Dermis microvascular lymphatic vessel endothelial cell (primary cell): ENCODE data around the gene KIF3A. TPM values are rescaled to one million over a fixed set of nuclear protein-coding genes. Genes with fewer than 3 reads are reported as not detected.

Source experiments
- DNase-seq, 2 donors: peaks; one replicate each; pipeline versions ENCODE4 v3.0.0 to v3.0.0-alpha.2; 2010; ENCODE audit warnings: low read depth in 2 of 2
- total RNA-seq: library from RNA; depleted of rRNA; stranded (reverse); fragments of >200 nt; gene quantifications from 2 replicates; pipeline ENCODE4 v1.2.1, GENCODE V29; 2014

KIF3A gene
- total RNA-seq, 1 donor from 2014 or later, result 4.4 TPM

DNA sequence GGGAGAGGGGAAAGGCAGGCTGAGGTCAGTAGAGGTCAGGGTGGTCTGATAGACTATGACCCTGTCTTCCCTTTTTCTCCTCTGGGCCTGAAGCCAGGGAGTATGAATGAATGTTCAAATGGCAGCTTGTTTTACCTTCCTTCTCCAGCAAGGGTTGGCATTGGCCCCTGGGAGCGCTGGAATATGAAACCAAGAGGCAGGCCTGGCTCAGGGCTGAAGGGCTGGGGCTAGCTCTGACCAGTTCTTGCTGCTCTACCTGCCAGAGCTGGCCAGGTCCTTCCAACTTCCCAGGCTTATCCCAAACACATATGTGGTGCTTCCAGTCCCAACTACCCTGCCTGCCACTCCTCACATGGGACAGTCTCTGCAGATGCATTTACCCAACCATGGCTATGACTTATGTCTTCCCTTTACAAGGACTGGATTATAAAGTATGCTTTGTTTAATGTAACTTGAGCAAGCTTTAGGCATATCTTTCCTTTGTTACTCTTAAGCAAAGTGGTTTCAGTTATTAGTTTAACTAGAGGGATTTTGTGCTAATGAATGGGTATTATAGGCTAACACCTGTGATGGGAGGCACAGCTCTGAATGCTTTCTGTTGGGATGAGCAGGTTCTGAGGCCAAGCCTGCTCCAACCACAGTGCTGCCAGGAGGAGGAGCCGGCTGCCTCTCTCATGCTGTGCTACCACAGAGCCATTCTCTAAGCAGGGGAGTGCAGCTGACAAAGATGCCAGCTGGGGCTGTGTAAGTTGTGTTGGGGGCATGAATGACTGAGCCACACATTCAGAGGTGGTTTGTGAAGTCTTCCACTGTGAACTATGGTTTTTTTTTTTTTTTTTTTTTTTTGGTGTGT lies 16.0 kb upstream of the KIF3A start:
- no peak for DNase-seq

DNA sequence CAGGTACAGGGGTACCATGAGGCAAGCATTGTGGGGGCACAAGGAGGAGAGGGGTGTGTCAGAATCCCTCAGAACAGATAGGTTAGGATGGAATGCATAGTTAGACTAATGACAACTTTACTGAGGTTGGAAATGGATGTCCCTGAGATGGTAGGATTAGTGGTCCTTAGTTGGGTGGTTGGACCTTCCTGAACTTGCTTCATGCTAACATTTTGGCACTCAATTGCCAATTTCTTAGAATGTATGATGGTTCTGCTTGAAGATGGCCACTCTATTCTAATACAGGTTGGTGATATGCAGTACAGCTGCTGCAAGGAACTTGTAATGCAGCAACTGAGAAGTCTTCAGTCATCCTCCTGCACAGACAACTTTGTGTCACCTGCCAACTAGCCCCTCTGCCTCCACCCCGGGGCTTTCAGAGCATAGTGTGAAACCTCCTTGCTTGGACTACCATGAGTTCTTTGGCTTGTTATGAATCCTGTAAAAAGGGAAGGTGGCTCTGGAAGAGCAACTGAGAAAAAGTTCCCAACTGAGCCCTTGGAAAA lies 15.3 kb upstream of the KIF3A start:
- no peak for DNase-seq

DNA sequence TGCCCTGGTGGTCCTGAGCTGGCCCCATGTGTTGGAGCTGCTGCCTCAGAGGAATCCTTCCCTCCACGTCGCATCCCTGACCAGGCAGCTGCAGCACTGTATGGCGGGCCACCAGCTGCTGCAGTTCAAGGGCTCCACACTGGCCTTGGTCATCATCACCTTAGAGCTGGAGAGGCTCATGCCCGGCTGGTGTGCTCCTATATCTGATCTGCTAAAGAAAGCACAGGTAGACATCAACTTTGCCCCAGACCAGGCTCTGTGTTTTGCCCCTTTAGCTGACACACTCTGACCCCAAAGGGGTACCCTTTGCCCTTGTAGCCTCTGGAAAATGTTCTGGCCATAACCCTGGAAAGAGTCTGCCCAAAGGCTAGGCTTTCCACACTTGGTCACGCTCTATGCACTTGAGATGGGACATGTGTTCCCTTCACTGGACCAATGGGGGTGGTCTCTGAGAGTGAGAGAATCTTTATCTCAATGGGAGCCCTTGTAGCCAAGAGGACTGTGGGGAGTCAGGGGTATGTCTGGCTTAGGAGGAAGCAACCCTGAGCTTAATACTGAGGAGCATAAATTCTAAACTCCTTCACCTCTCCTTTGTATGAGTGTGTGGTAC lies 14.7 kb upstream of the KIF3A start:
- DNase-seq, result no peak

DNA sequence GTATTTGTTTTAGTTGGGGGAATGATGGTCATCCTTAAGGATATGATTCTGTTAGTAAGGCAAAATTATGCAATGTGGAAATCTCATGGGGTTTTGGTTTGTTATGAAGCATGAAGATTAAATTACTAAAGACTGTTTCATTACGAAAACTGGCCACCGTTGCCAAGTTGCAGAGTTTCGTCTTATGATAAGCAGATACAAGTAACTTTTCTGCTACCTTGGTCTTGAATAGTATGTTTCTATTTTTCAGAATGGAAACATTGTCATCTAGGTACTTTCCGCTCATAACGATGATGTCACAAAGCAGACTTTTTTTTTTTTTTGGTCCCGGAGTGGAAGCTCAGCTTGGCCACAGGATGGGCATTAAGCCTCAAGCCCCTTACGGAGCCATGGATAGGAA lies 14.1 kb upstream of the KIF3A start:
- DNase-seq, result no peak

DNA sequence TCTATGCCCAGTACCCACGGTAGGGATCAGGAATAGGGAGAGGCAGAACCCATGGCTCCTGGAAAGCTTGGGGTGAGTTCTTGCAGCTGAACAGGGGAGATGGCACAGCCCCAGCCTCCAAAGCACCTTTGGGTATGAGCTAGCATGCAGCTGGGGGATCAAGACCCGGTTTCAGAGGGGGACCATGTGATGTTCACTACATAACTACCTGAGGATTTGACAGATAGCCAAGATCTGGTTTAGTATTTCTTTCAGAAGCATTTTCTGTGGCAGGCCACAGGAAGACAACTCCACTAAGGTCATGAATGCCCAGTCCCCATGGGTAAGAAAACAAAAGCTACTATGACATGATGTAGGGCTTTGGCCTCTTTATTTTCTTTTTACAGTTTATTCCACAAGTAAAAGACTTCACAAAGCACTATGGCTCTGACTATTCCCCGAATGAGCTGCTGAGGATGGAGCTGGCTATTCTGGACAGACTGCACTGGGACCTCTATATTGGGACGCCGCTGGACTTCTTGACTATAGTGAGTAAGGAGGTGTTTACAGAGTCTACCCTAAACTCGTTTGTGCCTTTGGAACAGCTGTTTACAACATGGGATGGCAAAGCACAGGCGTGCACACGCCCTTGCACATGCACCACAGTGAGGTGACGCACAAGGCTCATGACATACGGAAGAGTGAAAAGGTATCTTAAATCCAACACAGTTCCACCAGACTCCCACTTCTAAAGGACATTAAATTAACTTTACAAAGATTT lies 13.3 kb upstream of the KIF3A start:
- DNase-seq, result no peak

DNA sequence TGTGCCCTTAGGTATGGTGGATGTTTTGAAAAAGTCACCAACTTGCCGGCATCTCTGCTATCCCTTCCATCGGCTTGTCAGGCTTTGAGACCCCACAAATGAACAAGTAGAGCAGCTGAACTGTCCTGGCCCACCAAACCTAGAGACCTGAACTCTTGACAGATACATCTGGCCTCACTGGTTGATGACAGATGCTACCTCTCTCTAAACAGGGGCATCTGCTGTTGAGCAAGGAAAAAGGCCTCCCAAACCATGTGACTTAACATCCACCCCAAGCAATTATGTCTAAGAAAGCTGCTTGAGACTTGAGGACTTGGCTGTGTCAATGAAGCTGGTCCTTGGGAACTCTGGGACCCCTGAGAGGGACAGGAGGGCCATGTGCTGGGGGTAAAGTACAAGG lies 12.2 kb upstream of the KIF3A start:
- no peak for DNase-seq

DNA sequence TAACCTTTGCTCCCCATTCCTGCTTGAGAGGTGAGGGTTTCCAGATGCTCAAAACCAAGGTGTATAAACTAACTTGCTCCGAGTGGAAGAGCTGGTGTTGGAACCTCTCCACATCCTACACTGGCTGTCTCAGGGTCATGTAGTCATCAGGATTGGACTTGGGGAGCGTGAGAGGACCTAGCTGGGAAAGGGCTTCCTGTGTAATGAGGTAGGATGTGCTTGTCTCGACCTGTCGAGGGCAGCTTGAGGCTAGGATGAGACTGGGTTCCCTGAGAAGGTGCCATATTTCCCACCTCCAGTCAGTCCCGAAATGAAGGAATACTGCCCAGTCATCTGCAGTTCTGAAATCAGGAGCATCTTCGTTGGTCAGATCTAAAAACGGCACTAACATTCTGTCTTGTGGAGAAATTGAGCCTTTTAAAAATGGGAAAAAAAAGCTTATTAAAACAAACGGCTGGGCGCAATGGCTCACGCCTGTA lies 11.2 kb upstream of the KIF3A start:
- DNase-seq, result no peak

DNA sequence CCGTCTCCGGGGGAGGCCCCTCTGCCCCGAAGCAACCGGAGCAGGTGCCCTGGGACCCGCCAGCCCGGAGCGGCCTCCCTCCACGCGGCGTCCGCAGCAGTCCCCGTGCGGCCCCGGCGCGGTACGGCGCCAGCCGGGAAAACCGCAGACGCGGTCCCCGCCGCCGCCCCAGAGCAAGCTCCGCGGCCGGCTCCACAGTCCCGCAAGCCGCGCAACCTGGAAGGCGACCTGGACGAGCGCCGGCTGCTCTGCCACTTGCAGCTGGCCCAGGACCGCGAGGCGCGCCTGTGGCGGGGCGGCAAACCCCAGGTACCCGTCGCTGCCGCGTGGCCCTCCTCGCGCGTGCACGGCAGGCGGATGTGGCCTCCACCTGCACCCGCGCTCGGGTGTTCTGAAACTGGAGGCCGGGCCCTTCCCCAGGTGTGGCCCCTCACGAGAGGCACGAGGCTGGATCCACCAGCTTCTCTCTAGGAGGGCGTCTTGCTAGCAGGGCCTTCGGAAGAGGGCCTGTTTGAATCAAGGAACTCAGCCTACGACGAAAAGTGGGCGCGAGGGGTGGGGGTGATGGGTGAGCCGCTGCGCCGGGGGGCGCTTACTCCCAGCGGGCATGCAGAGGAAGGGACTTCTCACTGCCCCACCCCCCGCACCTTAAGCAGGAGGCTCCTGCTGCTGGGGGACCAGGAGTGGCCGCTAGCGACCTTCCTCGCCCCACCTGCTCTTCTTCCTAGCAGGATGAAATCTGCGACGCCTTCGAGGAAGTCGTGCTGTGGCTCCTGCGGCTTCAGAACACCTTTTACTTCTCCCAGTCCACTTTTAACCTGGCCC lies 10.5 kb upstream of the KIF3A start:
- no peak for DNase-seq

DNA sequence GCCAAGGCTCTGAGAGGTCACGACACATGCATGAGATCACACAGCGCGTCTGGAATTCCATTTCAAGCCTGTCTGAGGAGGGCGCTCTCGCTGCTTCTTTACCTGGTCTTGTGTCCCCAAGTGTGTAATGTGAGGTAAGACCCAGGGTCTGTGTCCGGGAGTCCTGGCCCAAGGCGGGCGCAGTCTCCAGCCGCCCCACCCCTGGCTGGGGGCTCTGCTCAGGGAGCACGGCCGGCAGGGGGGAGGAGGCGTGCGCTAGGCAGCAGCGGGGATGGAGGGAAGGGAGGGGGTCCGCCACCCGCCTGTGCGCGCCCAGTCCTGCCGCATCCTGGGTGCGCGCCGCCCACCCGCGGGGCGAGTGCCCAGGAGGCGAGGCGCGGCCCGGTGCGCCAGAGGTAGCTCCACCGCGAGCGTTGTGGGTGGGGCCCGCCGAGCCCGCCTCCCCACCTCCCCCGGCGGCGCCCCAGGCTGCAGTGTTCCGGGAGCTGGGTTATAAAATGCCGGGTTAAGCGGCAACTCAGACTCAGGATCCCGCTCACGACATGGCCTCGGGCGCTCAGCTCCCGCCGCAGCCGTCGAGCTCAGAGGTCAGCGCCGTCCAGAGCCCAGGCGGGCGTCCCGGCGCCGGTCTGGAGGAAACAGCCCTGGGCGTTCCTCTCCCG lies 9.7 kb upstream of the KIF3A start, which contains the start of gene CCNI2:
Gene CCNI2 (plus strand): TSS at position 473 of the 662 bp plus-strand sequence. CDS start 70 bp downstream, at position 543.
- DNase-seq, result peak in 1 of 2 donors; percentile 51

DNA sequence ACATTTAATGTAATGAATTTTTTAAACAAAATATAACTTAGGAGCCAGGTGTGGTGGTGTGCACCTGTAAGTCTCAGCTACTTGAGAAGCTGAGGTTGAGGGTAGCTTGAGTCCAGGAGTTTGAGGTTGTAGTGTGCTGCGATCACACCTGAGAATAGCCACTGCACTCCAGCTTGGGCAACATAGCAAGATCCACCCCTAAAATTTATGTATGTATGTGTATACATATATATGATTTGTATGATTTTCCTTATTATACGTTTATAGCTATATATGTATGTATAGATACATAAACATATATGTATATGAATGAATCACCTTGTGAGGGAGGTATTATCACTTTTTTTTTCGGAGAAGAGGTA lies 9.2 kb upstream of the KIF3A start:
- DNase-seq, result no peak

DNA sequence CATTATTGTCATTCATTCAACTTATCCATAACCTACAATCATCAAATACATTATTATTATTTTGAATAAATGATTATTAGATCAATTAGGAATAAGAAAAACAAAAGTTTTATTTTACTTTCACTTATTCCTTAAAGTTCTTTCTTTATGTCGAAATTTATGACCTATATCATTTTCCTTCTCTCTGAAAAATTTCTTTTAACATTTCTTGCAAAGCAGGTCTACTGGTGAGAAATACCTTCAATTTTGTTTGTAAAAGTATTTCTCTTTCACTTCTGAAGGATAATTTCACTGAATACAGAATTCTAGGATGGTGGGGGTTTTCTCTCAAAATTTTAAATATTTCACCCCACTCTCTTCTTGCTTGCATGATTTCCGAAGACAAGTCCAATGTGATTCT lies 7.3 kb upstream of the KIF3A start:
- DNase-seq, result no peak

DNA sequence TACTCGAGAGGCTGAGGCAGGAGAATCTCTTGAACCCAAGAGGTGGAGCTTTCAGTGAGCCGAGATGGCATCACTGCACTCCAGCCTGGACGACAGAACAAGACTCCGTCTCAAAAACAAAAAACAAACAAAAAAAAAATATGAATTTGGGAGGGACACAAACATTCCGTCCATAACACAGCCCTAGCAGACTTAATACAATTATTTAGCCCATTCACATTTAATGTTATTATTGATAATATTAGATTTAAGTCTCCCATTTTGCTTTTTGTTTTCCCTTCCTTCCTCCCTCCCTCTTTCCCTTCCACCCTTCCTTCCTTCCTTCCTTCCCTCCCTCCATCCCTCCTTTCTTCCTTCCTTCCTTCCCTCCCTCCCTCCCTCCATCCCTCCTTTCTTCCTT lies 5.3 kb upstream of the KIF3A start:
- DNase-seq, result no peak

DNA sequence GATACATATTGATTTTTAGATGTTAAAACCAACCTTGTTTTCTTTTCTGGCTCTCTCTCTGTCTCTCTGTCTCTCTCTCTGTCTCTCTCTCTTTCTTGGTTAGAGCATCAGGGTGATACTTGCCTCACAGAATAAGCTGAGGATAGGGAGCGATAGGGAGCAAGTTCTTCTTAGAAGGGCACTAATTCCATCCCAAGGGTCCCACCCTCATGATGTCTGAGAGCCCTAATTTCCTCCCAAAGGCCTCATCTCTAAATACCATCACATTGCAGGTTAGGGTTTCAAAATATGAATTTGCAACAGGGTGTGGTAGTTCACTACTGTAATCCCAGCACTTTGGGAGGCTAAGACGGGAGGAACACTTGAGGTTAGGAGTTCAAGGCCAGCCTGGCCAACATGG lies 4.8 kb upstream of the KIF3A start:
- DNase-seq, result no peak

DNA sequence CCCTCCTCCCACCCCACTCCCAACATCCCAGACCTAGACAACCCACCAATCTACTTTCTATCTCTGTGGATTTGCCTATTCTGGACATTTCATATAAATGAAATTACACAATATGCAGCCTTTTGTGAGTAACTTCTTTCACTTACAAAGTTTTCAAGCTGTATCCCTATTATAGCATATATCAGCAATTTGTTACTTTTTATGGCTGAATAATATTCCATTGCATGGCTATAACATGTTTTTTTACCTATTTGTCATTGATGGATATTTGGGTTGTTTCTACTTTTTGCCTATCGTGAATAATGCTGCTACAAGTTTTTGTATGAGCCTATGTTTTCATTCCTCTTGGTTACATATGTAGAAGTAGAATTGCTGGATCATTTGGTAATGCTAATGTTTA lies 1.9 kb upstream of the KIF3A start:
- DNase-seq, result no peak

DNA sequence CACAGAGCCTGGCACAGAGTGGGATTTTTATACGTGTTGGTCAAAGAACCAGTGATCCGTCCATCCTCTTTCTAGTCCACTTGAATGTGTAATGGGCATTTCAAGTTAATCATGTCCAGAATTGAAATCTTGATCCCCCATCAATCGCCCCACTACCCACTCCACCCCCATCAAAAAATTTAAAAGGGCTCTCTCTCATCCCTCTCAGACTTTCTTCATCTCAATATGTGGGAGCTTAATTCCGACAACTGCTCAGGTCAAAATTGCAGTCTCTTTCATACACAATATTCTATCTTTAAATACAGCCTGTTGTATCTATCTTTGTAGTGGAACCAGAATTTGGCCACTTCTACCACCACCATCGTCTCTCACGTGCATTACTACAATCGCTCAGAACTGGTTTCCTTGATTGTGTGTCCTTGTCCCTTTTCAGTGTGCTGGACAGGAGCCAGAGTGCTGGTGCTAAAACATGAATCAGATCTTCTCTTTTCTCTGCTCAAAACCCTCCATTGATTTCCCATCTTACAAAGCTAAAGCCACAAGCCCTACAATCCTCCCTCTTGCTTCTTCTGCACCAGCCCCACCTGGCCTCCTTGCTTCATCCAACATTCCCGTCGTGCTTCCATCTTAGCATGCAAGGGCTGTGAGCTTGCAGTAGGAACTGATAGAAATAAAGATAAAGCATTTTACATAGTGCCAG lies 786 bp upstream of the KIF3A start:
- no peak for DNase-seq

DNA sequence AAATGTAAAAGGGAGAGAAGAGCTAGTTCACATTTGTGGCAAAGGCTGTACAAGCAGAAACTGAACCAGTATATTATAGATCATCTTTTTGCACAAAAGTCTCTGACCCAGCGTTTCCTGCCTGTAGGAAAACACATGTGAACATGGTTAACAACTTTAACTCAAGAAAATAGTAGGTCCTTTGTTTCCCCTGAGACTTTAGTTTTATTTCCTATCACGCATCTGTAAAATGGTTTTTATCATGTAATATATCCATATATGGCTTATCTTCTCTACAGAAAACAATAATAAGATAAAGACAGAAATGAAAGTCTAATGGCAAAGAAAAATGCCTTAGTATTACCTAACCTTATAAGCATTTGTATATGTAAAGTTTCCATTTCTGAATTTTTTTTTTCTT lies 2.7 kb downstream of the KIF3A start:
- no peak for DNase-seq

DNA sequence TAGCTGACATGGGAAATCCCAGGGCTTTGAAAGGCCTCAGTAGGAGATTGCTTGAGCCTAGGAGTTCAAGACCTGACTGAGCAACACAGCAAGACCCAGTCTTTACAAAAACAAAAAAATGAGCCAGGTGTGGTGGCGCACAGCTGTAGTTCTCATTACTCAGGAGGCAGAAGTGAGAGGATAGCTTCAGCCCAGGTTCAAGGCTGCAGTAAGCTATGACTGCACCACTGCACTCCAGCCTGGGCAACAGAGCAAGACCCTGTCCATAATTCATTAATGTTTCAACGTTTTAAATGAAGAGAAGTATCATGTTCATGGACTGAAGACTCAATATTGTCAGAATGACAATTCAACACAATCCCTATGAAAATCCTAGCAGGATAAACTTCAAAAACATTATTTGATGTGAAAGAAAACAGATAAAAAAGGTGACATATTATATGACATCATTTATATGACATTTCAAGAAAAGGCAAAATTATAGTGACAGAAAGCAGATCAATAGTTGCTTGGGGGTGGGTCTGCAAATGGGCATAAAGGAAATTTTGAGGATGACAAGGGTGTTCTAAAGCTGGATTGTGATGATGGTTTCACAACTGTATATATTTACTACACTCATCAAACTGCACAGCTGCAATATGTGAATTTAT lies 3.7 kb downstream of the KIF3A start:
- no peak for DNase-seq

DNA sequence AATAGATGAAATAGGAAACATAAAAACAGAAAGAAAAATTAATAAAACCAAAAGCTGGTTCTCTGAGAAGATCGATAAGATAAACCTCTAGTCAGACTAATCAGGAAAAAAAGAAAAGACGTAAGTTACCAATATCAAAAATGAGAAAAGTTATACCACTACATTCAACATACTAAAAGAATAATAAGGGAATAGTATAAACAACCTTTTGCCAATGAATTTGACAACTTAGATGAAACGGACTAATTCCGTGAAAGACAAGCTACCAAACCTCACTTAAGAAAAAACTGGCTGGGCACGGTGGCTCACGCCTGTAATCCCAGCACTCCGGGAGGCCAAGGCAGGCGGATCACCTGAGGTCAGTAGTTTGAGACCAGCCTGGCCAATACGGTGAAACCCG lies 7.5 kb downstream of the KIF3A start:
- DNase-seq, result no peak

DNA sequence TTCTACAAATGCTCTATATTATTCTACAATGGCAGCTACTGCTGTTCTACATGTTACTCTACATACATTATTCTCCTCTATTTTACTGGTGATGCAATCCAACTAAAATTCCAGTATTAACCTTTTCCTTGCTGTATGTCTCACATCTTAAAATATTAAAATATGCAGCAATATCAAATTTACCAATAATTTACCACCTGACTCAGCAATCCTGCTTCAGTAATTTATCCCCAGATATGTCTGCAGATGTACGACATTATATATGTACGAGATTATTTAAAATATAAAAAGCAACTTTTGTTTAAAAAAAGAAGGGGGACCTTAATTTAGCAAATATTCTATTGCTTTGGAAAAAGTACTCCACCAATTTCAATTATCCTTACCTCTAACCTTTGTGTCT lies 11.6 kb downstream of the KIF3A start:
- DNase-seq, result no peak
